HG03439 (cell line): ENCODE data around the gene RNH1.

Source experiments
- ATAC-seq: cut with Tn5 transposase; IDR thresholded peaks from one replicate; pipeline ENCODE4 v1.9.1; 2021; ENCODE audit warnings: mild to moderate bottlenecking, moderate library complexity; ENCODE audit not compliant: unreplicated experiment

Gene RNH1

DNA sequence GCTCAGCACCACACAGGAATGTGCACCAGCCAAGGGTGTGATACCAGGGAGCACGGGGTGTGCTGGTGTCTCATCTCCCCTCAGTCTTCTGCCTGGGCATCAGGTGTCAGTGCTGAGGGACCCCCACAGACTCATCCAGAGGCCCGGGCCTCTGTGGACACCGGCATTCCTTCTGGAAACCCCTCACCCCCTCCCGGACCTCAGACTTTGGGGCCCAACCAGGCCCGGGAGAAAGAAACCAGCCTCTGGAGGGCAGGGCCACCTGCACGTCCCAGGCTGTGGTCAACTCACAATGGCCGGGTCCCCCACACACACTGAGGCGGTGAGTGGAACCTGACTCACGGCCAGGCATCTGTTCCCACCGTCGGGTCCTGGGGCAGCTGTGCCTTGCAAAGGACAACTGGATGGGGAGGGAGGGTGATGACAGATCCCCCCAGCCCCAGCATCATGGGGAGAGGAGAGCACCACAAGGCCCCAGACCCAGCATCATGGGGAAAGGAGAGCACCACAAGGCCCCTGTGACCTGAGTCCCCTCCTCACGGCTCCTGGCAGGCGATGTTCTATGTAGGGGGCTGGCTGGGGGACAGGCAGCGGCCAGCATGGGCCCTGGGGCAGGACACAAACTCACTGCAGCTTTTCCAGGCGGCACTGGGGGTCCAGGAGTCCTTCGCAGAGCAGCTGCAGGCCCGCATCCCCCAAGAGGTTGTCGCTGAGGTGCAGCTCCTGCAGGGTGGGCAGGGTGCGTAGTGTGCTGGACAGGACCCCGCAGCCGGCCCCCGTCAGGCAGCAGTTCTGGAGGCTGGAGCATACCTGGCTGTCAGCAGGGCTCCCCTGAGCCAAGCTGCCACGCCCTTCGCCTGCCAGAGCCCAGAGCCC is 7.6 kb downstream of the RNH1 start:
- no peak for ATAC-seq

DNA sequence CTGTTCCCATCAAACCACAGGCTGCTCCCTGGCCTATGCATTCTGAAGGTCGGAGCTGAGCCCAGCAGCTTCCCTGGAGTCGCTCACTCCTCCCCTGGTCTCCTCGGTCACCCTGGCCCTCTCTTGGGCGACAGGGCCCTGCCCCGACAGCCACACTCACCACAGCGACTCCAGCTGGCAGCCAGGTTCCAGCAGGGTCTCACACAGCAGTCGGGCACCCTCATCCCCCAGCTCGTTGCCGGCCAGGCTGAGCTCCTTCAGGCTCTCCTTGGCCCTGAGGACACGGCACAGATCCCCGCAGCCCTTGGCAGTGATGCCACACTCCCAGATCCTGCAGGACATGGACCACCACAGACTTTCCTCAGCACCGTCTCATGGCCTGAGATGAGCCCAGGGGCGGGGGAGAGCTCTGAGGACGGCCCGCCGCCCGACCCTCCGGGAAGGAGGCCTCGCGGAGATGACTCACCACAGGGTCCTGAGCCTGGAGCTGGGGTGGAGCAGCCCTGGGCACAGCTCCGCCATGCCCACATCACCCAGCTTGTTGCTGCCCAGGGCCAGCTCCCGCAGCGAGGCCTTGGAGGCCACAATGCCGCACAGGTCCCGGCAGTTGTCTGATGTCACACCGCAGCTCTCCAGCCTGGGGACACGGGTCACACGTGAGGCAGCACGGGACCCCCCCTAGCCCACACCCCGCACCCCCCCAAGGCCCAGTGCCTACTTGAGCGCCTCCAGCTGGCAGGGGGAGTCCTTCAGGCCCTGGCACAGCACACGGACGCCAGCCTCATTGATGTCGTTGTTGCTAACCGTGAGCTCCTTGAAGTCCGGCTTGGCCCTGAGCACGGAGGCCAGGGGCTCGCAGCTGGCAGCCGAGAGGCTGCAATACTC is 8.5 kb downstream of the RNH1 start:
- no peak for ATAC-seq

DNA sequence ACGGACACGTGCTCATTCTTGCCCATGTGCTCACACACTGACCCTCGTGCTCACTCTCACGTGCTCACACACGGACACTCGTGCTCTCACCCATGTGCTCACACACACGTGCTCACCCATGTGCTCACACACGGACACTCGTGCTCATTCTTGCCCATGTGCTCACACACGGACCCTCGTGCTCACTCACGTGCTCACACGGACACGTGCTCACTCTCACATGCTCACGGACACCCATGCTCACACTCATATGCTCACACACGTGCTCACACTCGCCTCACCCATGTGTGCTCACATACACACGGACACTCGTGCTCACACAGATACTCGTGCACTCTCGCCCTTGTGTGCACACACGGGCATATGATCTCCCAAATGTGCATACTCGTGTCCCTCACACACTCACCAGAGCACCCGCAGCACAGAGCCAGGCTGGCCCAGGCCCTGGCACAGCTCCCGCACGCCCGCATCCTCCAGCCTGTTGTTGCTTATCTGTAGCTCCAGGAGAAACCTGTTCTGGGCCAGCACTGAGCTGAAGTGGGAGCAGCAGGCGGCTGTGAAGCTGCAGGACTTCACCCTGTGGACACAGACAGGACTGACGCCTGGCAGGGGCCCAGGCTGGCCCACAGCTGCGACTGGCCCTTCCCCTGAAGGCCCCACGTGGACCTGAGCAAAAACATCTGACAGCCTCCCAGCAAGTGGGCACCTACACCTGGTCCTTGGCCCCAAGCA is 9.3 kb downstream of the RNH1 start:
- ATAC-seq, result no peak

DNA sequence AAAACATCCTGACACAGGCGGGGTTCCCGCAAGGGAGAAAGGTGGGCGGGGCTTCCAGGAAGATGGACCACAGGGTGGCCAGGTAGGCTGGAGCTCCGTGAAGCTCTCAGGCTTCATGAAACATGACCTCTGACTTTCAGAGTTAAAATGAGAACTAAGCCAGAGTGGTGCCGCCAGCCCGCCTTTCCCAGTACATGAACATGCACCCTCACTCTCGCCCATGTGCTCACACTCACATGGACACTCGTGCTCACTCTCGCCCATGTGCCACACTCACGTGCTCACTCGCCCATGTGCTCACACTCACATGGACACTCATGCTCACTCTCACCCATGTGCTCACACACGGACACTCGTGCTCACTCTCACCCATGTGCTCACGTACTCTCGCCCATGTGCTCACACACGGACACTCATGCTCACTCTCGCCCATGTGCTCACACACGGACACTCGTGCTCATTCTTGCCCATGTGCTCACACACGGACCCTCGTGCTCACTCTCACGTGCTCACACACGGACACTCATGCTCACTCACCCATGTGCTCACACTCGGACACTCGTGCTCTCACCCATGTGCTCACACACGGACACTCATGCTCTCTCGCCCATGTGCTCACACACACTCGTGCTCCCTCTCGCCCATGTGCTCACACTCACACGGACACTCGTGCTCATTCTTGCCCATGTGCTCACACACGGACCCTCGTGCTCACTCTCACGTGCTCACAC is 10.0 kb downstream of the RNH1 start:
- no peak for ATAC-seq

DNA sequence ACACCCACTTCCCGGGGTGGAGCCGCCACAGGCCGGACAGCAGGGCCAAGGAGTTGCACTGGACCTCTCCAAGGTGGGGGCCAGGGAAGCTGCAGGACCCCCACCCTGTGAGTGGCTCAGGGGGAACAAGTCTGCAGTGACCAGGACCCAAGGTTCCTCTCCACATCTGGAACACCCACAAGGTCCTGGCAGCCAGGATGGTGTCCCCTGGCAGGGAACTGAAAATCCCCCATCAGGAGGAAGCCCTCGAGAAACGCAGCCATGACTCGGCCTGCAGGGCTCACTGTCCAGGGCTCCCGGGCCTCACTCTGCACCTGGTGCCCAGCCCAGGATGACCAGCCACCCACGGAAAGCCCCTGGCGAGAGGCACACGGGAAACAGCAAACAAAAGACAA is 11.5 kb downstream of the RNH1 start:
- no peak for ATAC-seq

DNA sequence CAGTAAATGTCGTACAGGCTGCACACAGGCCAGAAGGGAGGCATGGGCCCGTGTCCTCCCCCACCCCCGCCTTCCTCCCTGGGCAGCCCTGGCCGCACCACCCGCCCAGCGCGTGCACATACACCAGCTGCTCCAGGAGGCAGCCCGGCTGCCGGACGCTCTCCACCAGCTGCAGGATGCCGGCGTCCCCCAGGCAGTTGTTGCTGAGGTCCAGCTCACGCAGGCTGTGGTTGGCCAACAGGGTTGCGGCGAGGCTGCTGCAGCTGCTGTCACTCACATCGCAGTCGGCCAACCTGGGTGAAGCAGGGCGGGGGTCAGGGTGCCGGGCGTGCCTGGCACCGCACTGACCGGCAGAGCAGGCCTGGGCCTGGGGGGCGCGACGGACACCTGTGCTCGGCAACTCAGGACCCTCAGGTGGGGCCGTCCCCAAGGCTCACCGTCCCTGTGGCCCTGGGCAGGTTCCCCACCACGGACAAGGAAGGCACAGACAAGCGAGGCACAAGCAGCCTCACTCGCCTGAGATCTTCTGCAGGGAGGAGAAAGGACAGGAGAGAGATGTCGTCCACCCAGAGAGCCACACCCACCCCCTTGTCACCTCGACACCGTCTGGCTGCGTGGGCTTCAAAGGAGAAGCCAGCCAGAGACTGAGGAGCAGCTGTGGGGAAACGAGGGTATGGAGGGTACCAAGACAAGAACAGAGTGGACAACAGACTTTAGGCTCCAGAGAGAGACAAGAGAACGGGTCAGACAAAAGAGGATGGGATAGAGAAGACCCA is 12.1 kb downstream of the RNH1 start:
- ATAC-seq, result no peak

DNA sequence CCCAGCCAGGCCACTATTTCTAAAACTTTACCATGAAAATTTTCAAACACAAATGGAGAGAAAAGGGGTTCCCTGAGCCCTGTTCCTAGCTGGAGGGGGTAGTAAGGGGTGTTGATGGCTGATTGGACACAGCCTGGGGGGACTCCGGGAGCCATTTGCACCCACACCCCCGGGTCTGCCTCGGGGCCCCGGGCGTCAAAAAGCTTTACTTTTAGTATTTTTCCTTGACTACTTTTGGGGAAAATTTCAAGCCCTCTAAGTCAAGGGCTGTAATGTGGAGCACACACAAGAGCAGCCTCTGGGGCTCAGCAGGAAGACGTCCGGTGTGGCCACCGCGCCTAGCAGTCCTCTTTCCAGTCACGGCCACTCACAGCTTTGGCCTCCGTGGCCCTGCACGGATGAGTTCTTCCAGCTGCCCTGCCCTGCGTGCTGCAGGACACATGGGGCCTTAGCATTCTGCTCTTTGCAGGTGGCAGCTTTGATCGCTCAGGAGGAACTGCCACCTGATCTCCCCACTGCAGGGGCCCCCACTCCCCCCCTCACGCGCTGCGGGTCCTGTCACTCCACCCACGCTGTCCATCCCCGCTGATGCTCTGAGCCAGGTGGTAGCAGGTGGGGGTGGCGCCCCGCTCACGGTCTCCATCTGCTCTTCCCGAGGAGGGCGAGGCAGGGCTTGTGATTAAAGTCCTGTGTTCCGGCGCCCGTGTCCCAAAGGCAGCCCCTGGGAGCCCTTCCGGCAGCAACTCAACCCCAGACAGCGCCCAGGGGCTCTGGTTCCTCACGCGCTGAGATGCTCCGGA is 14.4 kb downstream of the RNH1 start:
- ATAC-seq, result no peak

DNA sequence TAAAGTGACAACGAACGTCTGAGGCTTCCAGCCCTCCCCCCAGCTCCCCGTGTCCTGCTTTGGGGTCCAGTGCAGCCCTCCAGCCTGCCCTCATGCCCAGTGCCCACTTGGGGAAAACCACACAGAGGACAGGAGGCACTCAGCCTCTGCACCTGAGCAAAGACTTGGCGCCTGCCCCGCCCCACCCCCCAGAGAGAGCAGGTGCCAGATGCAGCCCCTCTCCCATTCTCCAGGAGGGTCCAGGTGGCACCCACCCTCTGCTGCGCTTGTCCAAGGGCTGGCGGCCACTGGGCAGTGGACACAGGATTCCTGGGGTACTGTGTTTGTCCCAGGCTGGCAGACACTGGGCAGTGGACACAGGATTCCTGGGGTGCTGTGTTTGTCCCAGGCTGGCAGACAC is 15.7 kb downstream of the RNH1 start:
- ATAC-seq, result no peak

DNA sequence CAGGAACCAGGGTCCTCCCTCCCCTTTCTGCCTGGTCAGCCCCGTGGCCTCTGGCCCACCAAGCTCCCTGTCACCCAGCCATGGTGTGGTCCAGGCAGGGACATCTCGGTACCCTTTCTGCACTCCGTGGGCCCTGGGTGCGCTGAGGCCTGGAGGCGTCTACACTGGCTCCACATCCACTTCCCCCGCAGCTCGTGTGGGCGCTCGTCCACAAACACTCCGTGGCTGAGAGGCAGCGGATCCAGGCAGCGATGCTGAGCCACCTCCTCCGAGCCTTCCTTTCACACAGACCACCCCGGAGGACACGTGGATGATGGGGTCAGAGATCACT is 16.1 kb downstream of the RNH1 start:
- ATAC-seq, result no peak

DNA sequence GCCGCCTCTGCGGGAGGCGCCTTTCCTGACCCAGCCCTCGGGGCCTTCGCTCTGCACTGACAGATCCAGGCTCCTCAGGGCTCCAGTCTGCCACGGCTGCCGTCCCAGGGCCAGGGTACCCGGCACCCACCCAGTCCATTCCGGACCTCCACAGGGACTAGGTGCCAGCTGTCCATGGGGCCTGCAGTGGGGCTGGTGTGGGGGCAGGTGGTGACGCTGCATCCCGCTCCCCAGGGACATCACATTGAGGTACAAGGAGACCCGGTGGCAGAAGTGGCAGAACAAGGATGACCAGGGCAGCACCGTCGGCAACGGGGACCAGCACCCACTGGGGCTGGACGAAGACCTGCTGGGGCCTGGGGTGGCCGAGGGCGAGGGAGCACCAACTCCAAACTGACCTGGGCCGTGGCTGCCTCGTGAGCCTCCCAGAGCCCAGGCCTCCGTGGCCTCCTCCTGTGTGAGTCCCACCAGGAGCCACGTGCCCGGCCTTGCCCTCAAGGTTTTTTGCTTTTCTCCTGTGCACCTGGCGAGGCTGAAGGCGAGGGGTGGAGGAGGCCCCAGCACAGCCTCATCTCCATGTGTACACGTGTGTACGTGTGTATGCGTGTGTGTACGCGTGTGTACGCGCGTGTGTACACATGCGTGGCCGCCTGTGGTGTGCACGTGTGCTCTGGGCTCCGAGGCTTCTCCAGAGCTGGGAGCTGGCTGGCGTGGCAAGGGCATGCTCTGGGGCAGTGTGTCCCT is 16.7 kb downstream of the RNH1 start:
- no peak for ATAC-seq

DNA sequence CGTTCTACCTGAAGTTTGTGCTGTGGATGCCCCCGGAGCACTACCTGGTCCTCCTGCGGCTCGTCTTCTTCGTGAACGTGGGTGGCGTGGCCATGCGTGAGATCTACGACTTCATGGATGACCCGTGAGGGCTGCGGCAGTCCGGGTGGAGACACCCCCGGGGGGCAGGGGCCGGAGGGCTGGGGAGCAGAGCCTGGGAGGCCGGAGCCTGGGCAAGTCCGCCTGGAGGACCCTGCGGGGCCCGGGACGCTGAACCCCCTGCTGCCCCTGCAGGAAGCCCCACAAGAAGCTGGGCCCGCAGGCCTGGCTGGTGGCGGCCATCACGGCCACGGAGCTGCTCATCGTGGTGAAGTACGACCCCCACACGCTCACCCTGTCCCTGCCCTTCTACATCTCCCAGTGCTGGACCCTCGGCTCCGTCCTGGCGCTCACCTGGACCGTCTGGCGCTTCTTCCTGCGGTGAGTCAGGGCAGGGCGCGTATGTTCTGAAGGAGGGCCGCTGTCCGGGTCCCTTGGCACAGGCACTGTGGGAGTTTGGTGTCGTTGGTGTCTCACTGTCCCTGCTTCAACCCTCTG is 17.3 kb downstream of the RNH1 start:
- no peak for ATAC-seq

DNA sequence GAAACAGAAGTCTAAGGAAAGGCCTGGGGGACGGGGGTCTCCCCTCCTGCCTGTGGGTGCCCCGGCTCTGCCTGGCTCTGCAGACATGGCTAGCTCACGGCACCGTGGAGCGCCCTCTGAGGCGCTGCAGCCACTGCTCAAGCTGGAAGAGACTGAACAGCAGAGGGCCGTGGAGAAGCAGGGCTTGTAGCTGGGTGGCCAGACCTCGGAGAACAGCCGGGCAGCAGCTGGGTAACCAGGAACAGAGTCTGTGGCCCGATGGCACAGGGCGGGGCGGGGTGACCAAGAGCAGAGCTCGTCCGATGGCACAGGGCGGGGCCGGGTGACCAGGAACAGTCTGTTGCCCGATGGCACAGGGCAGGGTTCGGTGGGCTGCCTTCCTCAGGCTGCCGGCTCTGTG is 18.1 kb downstream of the RNH1 start:
- no peak for ATAC-seq

DNA sequence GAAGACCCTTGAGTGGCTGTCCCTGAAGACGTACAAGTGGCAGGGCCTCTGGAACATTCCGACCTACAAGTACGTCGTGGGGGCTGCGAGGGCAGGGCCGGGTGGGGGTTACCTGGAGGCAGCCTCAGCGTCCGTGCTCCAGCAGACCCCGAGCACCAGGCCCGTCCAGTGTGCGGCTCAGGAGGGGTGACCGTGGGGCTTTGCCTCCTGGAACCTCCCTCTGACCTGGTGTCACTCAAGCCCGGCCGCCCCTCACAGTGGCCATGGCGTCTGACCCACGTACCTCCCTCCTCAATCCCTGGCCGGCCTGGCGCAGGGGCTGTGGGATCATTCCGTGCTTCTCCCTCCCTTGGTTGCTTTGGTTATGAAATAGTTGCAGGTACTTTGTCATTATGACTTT is 18.5 kb downstream of the RNH1 start:
- no peak for ATAC-seq

DNA sequence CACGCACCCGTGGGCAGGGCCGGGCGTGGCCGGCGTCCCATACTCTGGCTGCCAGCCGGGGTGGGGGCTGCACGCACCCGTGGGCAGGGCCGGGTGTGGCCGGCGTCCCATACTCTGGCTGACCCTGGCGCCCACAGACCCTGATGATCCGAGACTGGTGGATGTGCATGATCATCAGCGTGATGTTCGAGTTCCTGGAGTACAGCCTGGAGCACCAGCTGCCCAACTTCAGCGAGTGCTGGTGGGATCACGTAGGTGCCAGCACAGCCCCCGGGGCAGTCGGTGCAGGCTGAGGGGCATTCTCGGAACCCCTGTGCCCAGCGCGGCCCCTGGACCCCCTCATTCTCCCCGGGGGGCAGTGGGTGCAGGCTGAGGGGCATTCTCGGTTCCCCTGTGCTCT is 19.0 kb downstream of the RNH1 start:
- ATAC-seq, result no peak

DNA sequence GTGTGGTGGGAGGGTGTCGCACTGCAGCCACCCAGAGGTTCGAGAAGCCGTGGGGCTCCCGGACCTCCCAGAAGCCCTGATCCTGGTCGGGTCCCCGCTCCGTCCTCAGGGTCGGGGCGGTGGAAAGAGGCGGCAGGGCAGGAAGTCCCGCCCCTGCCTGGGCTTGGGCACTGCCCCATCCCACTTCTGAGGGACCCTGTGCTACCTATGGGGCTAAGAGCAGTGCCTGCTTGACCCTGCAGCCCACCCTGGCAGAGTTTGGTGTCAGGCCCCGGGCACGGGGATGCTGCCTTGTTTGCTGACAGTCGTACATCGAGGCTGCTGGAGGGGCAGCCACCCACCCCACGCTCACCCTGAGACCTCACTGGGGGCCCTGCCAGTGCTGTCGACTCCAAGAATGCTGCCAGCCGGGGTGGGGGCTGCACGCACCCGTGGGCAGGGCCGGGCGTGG is 19.4 kb downstream of the RNH1 start:
- no peak for ATAC-seq

DNA sequence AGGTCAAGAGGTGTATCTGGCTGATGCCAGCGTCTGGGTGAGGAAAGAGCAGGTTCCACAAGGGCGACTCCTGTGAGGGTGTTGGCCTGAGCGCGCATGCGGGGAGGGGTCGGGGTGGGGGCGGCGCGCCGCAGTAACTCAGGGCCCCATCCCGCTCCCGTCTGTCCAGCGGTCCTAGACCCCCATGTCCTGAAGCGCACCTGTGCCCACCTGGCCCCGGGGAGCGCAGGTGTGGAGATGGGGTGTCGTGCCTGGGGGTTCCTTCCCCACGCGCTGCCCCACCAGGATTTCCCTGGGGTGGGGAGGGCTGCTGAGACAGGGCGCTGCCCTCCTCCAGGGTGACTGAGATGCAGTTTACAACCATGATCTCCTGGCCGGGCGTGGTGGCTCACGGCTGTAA is 20.9 kb downstream of the RNH1 start:
- ATAC-seq, result no peak

DNA sequence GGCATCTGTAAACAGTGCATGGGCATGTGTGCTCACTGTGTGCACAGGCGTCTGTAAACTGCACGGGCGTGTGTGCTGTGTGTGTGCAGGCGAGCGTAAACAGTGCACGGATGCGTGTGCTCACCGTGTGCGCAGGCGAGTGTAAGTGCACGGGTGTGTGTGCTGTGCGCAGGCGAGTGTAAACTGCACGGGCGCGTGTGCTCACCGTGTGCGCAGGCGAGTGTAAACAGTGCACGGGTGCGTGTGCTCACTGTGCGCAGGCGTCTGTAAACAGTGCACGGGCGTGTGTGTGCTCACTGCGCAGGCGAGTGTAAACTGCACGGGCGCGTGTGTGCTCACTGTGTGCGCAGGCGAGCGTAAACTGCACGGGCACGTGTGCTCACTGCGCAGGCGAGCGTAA is 22.4 kb downstream of the RNH1 start:
- no peak for ATAC-seq

DNA sequence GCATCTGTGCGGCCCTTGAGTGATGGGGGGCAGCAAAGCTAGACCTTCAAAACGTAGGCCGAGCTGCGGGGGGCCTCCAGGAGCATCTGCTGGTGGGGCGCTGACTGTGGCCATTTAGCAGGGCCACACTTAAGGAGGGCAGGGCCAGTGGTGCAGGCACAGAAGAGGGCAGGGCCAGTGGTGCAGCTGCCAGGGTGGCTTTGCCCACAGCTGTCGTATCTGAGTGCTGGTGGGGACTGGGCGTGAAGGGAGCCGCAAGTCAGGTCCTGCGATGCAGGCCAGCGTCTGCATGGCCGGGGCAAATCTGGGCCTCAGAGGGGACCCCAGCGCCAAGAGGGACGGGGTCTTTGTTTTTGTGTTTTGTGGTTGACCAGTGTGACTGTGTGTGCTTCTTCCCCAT is 27.7 kb downstream of the RNH1 start:
- no peak for ATAC-seq
